NCI-H1048 (cell line): ENCODE results near the gene CCDC90B.
A peak's percentile ranks its signal among the peaks of the same experiment; 100 is the strongest.
"Not testable (repeated sequence)": the region's sequence is repeated elsewhere in the genome, so short reads cannot be mapped to it uniquely, and the experiment has no call there.

Experiments used
- DNase-seq: peaks from one replicate; lab custom pipeline; 2025; lab: John Stamatoyannopoulos, UW

The CCDC90B gene

GRCh38 chr11:83287631-83288030 lies 1.5 kb upstream of the CCDC90B start:
- no peak for DNase-seq

- peak; percentile 58 for DNase-seq
Observed at GRCh38 chr11:83285151-83285770, 906 bp downstream of the CCDC90B start.

- DNase-seq, result no peak
Observed at GRCh38 chr11:83284501-83285150, 1.5 kb downstream of the CCDC90B start.

- DNase-seq, result no peak
Observed at GRCh38 chr11:83282084-83282716, 4.0 kb downstream of the CCDC90B start.

- no peak for DNase-seq
Observed at GRCh38 chr11:83280256-83280655, 5.9 kb downstream of the CCDC90B start.

- no peak for DNase-seq
Observed at GRCh38 chr11:83278351-83278750, 7.8 kb downstream of the CCDC90B start.

- DNase-seq, result no peak
Observed at GRCh38 chr11:83275888-83276641, 10.1 kb downstream of the CCDC90B start.

- no peak for DNase-seq
Observed at GRCh38 chr11:83272627-83273026, 13.5 kb downstream of the CCDC90B start.

- DNase-seq, result not testable (repeated sequence)
Observed at GRCh38 chr11:83271734-83272133, 14.4 kb downstream of the CCDC90B start.

- not testable (repeated sequence) for DNase-seq
Observed at GRCh38 chr11:83269080-83269479, 17.1 kb downstream of the CCDC90B start.

- DNase-seq, result no peak
Observed at GRCh38 chr11:83265331-83265730, 20.8 kb downstream of the CCDC90B start.

- DNase-seq, result no peak
Observed at GRCh38 chr11:83259559-83259958, 26.6 kb downstream of the CCDC90B start.

GRCh38 chr11:83257761-83258168 lies 28.4 kb downstream of the CCDC90B start:
- no peak for DNase-seq

GRCh38 chr11:83256602-83257340 lies 29.4 kb downstream of the CCDC90B start:
- DNase-seq, result no peak

- no peak for DNase-seq
Observed at GRCh38 chr11:83255366-83255765, 30.8 kb downstream of the CCDC90B start.

- no peak for DNase-seq
Observed at GRCh38 chr11:83252941-83253340, 33.2 kb downstream of the CCDC90B start.

- no peak for DNase-seq
Observed at GRCh38 chr11:83252266-83252665, 33.9 kb downstream of the CCDC90B start.

GRCh38 chr11:83249972-83250593 lies 36.1 kb downstream of the CCDC90B start:
- no peak for DNase-seq

- DNase-seq, result no peak
Observed at GRCh38 chr11:83249445-83249844, 36.7 kb downstream of the CCDC90B start.

- DNase-seq, result peak; percentile 1
Observed at GRCh38 chr11:83241291-83241946, 44.7 kb downstream of the CCDC90B start.

- DNase-seq, result no peak
Observed at GRCh38 chr11:83238111-83238510, 48.1 kb downstream of the CCDC90B start.
